GM23338 (cell line): ENCODE results near the gene ZNF544. TPM values are rescaled to one million over a fixed set of nuclear protein-coding genes. Genes with fewer than 3 reads are reported as not detected.

Experiments
- ATAC-seq: fragments of 200-7000 bp; cut with Tn5 transposase; 3 replicates; pipeline ENCODE4 v1.9.1; 2020
- DNase-seq: peaks from one replicate; pipeline ENCODE4 v3.0.0-alpha.2; 2015; ENCODE audit warnings: low spot score
- H2AFZ ChIP-seq: fragments of 200-600 bp; sonication (generic); 2 replicates; pipeline ENCODE4 v1.8.0; 2016; ENCODE audit warnings: antibody characterized with exemption, mild to moderate bottlenecking, moderate library complexity
- H3F3A ChIP-seq: fragments of 200-600 bp; sonication (generic); replicated peaks from 2 replicates; pipeline ENCODE4 v1.8.0; 2017; ENCODE audit warnings: antibody characterized with exemption, mixed run types, low read depth
- H3K27ac ChIP-seq: fragments of 200-600 bp; sonication (generic); 2 replicates; pipeline ENCODE4 v1.6.1; 2016; ENCODE audit warnings: low read depth
- H3K27me3 ChIP-seq: fragments of 200-600 bp; sonication (generic); 2 replicates; pipeline ENCODE4 v1.8.0; 2016; ENCODE audit warnings: mild to moderate bottlenecking, mixed run types, moderate library complexity; ENCODE audit not compliant: insufficient read depth
- H3K36me3 ChIP-seq: fragments of 200-600 bp; sonication (generic); 2 replicates; pipeline ENCODE4 v1.8.0; 2016; ENCODE audit warnings: mild to moderate bottlenecking; ENCODE audit not compliant: insufficient read depth
- H3K4me1 ChIP-seq: fragments of 200-600 bp; sonication (generic); 2 replicates; pipeline ENCODE4 v1.8.0; 2016; ENCODE audit warnings: mild to moderate bottlenecking, moderate library complexity; ENCODE audit not compliant: insufficient read depth
- H3K4me2 ChIP-seq: fragments of 200-600 bp; sonication (generic); 2 replicates; pipeline ENCODE4 v1.7.1; 2017; ENCODE audit warnings: mixed run types
- H3K4me3 ChIP-seq: fragments of 200-600 bp; sonication (generic); 2 replicates; pipeline ENCODE4 v1.6.1; 2016; ENCODE audit warnings: mixed run types
- H3K79me2 ChIP-seq: fragments of 200-600 bp; sonication (generic); replicated peaks from 2 replicates; pipeline ENCODE4 v1.8.0; 2017; ENCODE audit warnings: mild to moderate bottlenecking; ENCODE audit not compliant: insufficient read depth
- H3K9me2 ChIP-seq: fragments of 200-600 bp; sonication (generic); 2 replicates; pipeline ENCODE4 v1.8.0; 2017; ENCODE audit not compliant: insufficient read depth
- H4K20me1 ChIP-seq: fragments of 200-600 bp; sonication (generic); replicated peaks from 2 replicates; pipeline ENCODE4 v1.8.0; 2017; ENCODE audit warnings: mild to moderate bottlenecking; ENCODE audit not compliant: insufficient read depth
- H3K27ac Mint-ChIP-seq: 2 replicates; pipeline ENCODE4 v1.8.0; 2020; ENCODE audit warnings: inconsistent platforms, mild to moderate bottlenecking, moderate library complexity, mixed read lengths
- H3K27me3 Mint-ChIP-seq: 3 replicates; pipeline ENCODE4 v1.8.0; 2022; ENCODE audit warnings: low read depth, mild to moderate bottlenecking, moderate library complexity, mixed read lengths, inconsistent platforms; ENCODE audit not compliant: insufficient read depth, poor library complexity
- H3K36me3 Mint-ChIP-seq: 3 replicates; pipeline ENCODE4 v1.8.0; 2021; ENCODE audit warnings: low read depth, mild to moderate bottlenecking, inconsistent platforms, moderate library complexity, mixed read lengths
- H3K4me1 Mint-ChIP-seq: 3 replicates; pipeline ENCODE4 v1.8.0; 2020; ENCODE audit warnings: mild to moderate bottlenecking, inconsistent platforms, mixed read lengths
- H3K4me3 Mint-ChIP-seq: 3 replicates; pipeline ENCODE4 v1.8.0; 2021; ENCODE audit warnings: moderate library complexity, mild to moderate bottlenecking, inconsistent platforms, mixed read lengths
- H3K9me3 Mint-ChIP-seq: 3 replicates; pipeline ENCODE4 v1.8.0; 2020; ENCODE audit warnings: moderate library complexity, mild to moderate bottlenecking, inconsistent platforms, mixed read lengths
- CREB1 ChIP-seq: fragments of 250-450 bp; sonication (Bioruptor Pico); IDR thresholded peaks from 2 replicates; pipeline ENCODE4 v1.5.0; 2020; ENCODE audit warnings: low read depth, mild to moderate bottlenecking, moderate library complexity
- CTCF ChIP-seq, 2 experiments: fragments of 200-600 bp in 1 of 2; sonication (generic) in 1 of 2; conservative IDR thresholded peaks; 2 replicates each; pipeline versions ENCODE4 v1.5.1 to v1.6.1; 2016 to 2017; ENCODE audit warnings: antibody characterized with exemption in 2 of 2, low read depth in 2 of 2, mild to moderate bottlenecking in 2 of 2, moderate library complexity in 1 of 2
- ETS1 ChIP-seq: IDR thresholded peaks from 2 replicates; pipeline ENCODE4 v1.6.1; 2016; ENCODE audit warnings: antibody characterized with exemption
- EZH2 ChIP-seq: fragments of 200-600 bp; sonication (generic); IDR thresholded peaks from one replicate; pipeline ENCODE4 v1.8.0; 2017; ENCODE audit warnings: antibody characterized with exemption, mild to moderate bottlenecking, low read depth; ENCODE audit not compliant: unreplicated experiment
- JUNB ChIP-seq: IDR thresholded peaks from one replicate; pipeline ENCODE4 v1.6.1; 2016; ENCODE audit warnings: antibody characterized with exemption; ENCODE audit not compliant: unreplicated experiment
- NANOG ChIP-seq: IDR thresholded peaks from 2 replicates; pipeline ENCODE4 v1.6.1; 2016; ENCODE audit warnings: antibody characterized with exemption, borderline replicate concordance
- POLR2AphosphoS5 ChIP-seq: IDR thresholded peaks from 2 replicates; pipeline ENCODE4 v1.6.1; 2016; ENCODE audit warnings: antibody characterized with exemption, low read depth
- REST ChIP-seq: IDR thresholded peaks from one replicate; pipeline ENCODE4 v1.6.1; 2018; ENCODE audit warnings: antibody characterized with exemption; ENCODE audit not compliant: unreplicated experiment
- STAT1 ChIP-seq: IDR thresholded peaks from one replicate; pipeline ENCODE4 v1.6.1; 2016; ENCODE audit warnings: antibody characterized with exemption; ENCODE audit not compliant: unreplicated experiment
- ZNF114 ChIP-seq: fragments of 250-450 bp; sonication (Bioruptor Pico); IDR thresholded peaks from 2 replicates; pipeline ENCODE4 v1.5.0; 2020; ENCODE audit warnings: mild to moderate bottlenecking, moderate library complexity
- ZNF331 ChIP-seq: fragments of 250-450 bp; sonication (Bioruptor Pico); IDR thresholded peaks from 2 replicates; pipeline ENCODE4 v1.5.0; 2020; ENCODE audit warnings: low read depth, mild to moderate bottlenecking, moderate library complexity
- ZNF462 ChIP-seq: fragments of 250-450 bp; sonication (Bioruptor Pico); IDR thresholded peaks from 2 replicates; pipeline ENCODE4 v1.5.0; 2020; ENCODE audit warnings: mild to moderate bottlenecking, moderate library complexity
- polyA plus RNA-seq: library from polyadenylated mRNA; unstranded; fragments of >200 nt; fragmentation: Nextera tagmentation; extraction: Ambion mirVana; gene quantifications from 2 replicates; pipeline ENCODE4 v1.2.1, GENCODE V29; 2016
- total RNA-seq: library from RNA; depleted of rRNA; stranded (reverse); fragments of >200 nt; shearing (Covaris generic); gene quantifications from 2 replicates; pipeline ENCODE4 v1.2.3, GENCODE V29; 2014

The ZNF544 gene
- total and polyA plus RNA-seq, 2 experiments from 2014 or later: 29.4 to 93.9 TPM

- H3K9me3 Mint-ChIP-seq: peaks cover 100% of the 10 kb centered on the region
- ATAC-seq (no peak), DNase-seq (peak; percentile 12)
- Histone ChIP-seq H3K4me3 (peak overlapping the region; percentile 21; the same call in 1 of the 2 replicates), H3K79me2 (peaks cover 7% of the 10 kb centered on the region; the same call in 1 of the 2 replicates), H3K27me3 (peaks cover 4% of the 10 kb centered on the region; the same call in 1 of the 2 replicates), H3K36me3 (peaks cover 64% of the 10 kb centered on the region), H3K4me1 (no peaks in the 10 kb centered on the region), H3F3A (peaks cover 7% of the 10 kb centered on the region; the same call in 1 of the 2 replicates), H3K9me2 (no peaks in the 10 kb centered on the region), H4K20me1 (no peaks in the 10 kb centered on the region), H2AFZ (no peak overlapping the region), H3K4me2 (no peak overlapping the region), H3K27ac (no peak overlapping the region)
- TF ChIP-seq JUNB (no peak), EZH2 (no peak), POLR2AphosphoS5 (no peak), ETS1 (no peak), ZNF331 (CRISPR knock-in tag) (no peak), CREB1 (CRISPR knock-in tag) (no peak), CTCF (conservative IDR thresholded peaks at IDR 0.05; ENCODE audit: low read depth in 2 of 2) (no peak), STAT1 (no peak), REST (no peak), ZNF114 (no peak), ZNF462 (CRISPR knock-in tag) (no peak), NANOG (no peak)
- H3K27ac Mint-ChIP-seq: no peak overlapping the region
- peaks cover 100% of the 10 kb centered on the region for H3K36me3 Mint-ChIP-seq
- H3K4me3 Mint-ChIP-seq: no peak overlapping the region
- no peaks in the 10 kb centered on the region for H3K4me1 Mint-ChIP-seq
- H3K27me3 Mint-ChIP-seq: peaks cover 10% of the 10 kb centered on the region
These were observed 31.7 kb upstream of the ZNF544 start for GRCh38 chr19:58196901-58197616.
